Measurements from ENCODE around the gene ADAMTS9.
"Not testable (repeated sequence)": the region's sequence is repeated elsewhere in the genome, so short reads cannot be mapped to it uniquely, and the experiment has no call there.

ADAMTS9 gene

GRCh38 chr3:64552966-64553365 lies 134.8 kb downstream of the ADAMTS9 start:
- Histone ChIP-seq H3K27ac (no peak overlapping the region), H4K20me1 (no peaks in the 10 kb centered on the region), H3K9me3 (no peaks in the 10 kb centered on the region), H3K27me3 (no peaks in the 10 kb centered on the region), H3K36me3 (no peaks in the 10 kb centered on the region), H3K9ac (no peak overlapping the region), H3K4me3 (no peak overlapping the region), H3K4me1 (no peaks in the 10 kb centered on the region), H3K4me2 (no peak overlapping the region)
- no peak for TF ChIP-seq Cebpa-rat (IDR thresholded peaks at IDR 0.05)

- no peaks in the 10 kb centered on the region for H3K36me3 ChIP-seq
- H3K9ac ChIP-seq: no peak overlapping the region
- H3K27ac ChIP-seq: no peak overlapping the region
- H3K9me3 ChIP-seq: no peaks in the 10 kb centered on the region
- H3K4me3 ChIP-seq: no peak overlapping the region
- H3K4me1 ChIP-seq: no peaks in the 10 kb centered on the region
- no peak overlapping the region for H3K4me2 ChIP-seq
- no peaks in the 10 kb centered on the region for H3K27me3 ChIP-seq
- H4K20me1 ChIP-seq: no peaks in the 10 kb centered on the region
- no peak for TF ChIP-seq Cebpa-rat (IDR thresholded peaks at IDR 0.05)
These were observed 135.6 kb downstream of the ADAMTS9 start for GRCh38 chr3:64552160-64552559.

GRCh38 chr3:64551697-64552096 lies 136.1 kb downstream of the ADAMTS9 start:
- Histone ChIP-seq H4K20me1 (no peaks in the 10 kb centered on the region), H3K27ac (no peak overlapping the region), H3K27me3 (no peaks in the 10 kb centered on the region)

GRCh38 chr3:64550745-64551144 lies 137.1 kb downstream of the ADAMTS9 start:
- Histone ChIP-seq H3K4me3 (no peak overlapping the region), H3K9ac (no peak overlapping the region), H3K4me2 (no peak overlapping the region), H3K27me3 (no peaks in the 10 kb centered on the region), H3K27ac (no peak overlapping the region), H3K9me3 (no peaks in the 10 kb centered on the region), H3K4me1 (no peaks in the 10 kb centered on the region), H3K36me3 (no peaks in the 10 kb centered on the region), H4K20me1 (no peaks in the 10 kb centered on the region)
- no peak for TF ChIP-seq Cebpa-rat (IDR thresholded peaks at IDR 0.05)

More at GRCh38 chr3:64551697-64552096, 136.1 kb downstream of the ADAMTS9 start:
- no peaks in the 10 kb centered on the region for H3K4me1 ChIP-seq
- no peak for TF ChIP-seq Cebpa-rat (IDR thresholded peaks at IDR 0.05)
- no peak overlapping the region for H3K4me3 ChIP-seq
- no peak overlapping the region for H3K4me2 ChIP-seq
- H3K9me3 ChIP-seq: no peaks in the 10 kb centered on the region
- no peak overlapping the region for H3K9ac ChIP-seq
- no peaks in the 10 kb centered on the region for H3K36me3 ChIP-seq

DNA sequence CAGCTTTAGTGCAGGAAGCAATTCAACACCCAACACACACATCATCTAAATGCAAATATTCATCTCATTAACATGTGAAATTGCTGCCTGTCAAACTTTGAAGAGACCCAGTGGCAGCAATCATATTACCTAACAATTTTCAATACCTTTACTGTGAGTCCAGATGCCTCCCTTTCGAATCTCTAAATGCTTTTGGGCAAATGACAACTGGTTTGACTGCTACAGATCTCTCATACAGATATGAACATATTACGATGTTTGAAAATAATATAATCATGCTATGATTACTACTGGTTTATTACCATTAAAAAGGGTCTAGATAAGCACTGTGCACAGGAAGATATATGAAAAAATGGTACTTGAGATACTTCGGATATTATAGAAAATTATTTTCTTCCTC lies 137.9 kb downstream of the ADAMTS9 start:
- no peaks in the 10 kb centered on the region for H3K27me3 ChIP-seq
- no peak overlapping the region for H3K4me2 ChIP-seq
- H3K36me3 ChIP-seq: no peaks in the 10 kb centered on the region
- H3K4me3 ChIP-seq: no peak overlapping the region
- no peaks in the 10 kb centered on the region for H3K9me3 ChIP-seq
- H3K4me1 ChIP-seq: no peaks in the 10 kb centered on the region
- no peak overlapping the region for H3K9ac ChIP-seq
- H3K27ac ChIP-seq: no peak overlapping the region
- no peak for TF ChIP-seq Cebpa-rat (IDR thresholded peaks at IDR 0.05)
- no peaks in the 10 kb centered on the region for H4K20me1 ChIP-seq

DNA sequence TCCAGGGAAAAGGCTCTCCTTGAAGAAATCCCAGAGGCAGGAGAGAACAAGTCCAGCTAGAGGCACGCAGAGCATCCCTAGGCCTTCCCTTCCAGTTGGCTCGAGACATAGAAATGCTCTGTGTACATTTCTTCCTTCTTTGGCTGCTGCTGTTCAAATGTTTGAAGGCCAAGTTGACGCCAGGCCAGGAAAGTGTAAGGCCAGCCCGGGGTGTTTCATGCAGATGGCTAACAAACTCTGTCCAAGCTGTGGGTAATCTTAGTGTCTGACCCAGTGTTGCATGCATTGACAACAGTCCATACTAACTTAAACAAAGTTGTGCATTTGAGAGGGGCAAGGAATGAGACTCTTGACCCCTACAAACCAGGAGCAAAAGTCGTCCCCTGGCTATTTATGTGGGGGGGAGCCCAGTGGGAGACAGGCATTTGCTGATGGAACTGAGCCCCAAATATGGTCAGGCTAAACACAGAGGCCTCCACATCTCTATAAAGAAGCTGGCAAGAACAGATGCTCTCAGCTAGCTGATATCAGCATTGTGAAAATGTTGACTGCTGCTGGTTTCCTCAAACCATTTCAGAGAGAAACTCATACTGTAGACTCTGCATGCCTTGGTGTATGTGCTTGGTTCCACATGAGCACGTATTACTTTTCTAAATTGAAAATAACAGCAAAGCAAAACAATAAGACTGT lies 139.5 kb downstream of the ADAMTS9 start:
- H3K36me3 ChIP-seq: no peaks in the 10 kb centered on the region
- H3K4me1 ChIP-seq: no peaks in the 10 kb centered on the region
- no peaks in the 10 kb centered on the region for H3K27me3 ChIP-seq
- no peaks in the 10 kb centered on the region for H3K9me3 ChIP-seq
- H3K27ac ChIP-seq: no peak overlapping the region
- H3K4me3 ChIP-seq: no peak overlapping the region
- H3K9ac ChIP-seq: no peak overlapping the region
- no peaks in the 10 kb centered on the region for H4K20me1 ChIP-seq
- no peak for TF ChIP-seq Cebpa-rat (IDR thresholded peaks at IDR 0.05)
- H3K4me2 ChIP-seq: no peak overlapping the region

DNA sequence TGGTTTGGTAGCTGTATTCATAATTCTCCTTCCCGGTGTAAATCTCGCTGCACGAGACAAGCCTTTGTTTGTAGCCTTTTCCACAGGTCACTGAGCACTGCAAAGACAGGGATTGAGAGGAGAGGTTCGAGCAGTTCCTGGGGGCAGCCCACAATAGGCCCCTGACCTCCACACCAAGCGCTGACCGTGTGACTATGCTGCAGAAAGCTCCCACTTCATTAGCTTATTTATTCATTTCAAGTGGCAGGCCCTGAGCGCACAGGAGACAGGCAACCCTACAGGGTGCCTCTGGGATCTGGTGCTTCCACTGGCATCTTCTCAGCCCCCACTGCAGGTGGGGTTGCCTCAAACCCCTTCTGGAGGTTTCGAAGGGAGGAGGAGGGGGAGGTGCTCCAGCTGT lies 140.9 kb downstream of the ADAMTS9 start:
- no peak overlapping the region for H3K4me2 ChIP-seq
- H4K20me1 ChIP-seq: no peaks in the 10 kb centered on the region
- no peaks in the 10 kb centered on the region for H3K9me3 ChIP-seq
- TF ChIP-seq Cebpa-rat (IDR thresholded peaks at IDR 0.05): no peak
- H3K27me3 ChIP-seq: no peaks in the 10 kb centered on the region
- H3K27ac ChIP-seq: no peak overlapping the region
- no peak overlapping the region for H3K9ac ChIP-seq
- H3K4me1 ChIP-seq: no peaks in the 10 kb centered on the region
- no peak overlapping the region for H3K4me3 ChIP-seq
- no peaks in the 10 kb centered on the region for H3K36me3 ChIP-seq

GRCh38 chr3:64545239-64545638 lies 142.6 kb downstream of the ADAMTS9 start:
- H3K27ac ChIP-seq, H3K9ac ChIP-seq, H4K20me1 ChIP-seq: not testable (repeated sequence)

GRCh38 chr3:64541803-64542202 lies 146.0 kb downstream of the ADAMTS9 start:
- no peak overlapping the region for H3K4me3 ChIP-seq
- H3K9me3 ChIP-seq: no peaks in the 10 kb centered on the region
- no peaks in the 10 kb centered on the region for H3K36me3 ChIP-seq
- H3K27me3 ChIP-seq: no peaks in the 10 kb centered on the region
- no peaks in the 10 kb centered on the region for H3K4me1 ChIP-seq
- no peak overlapping the region for H3K9ac ChIP-seq
- H3K4me2 ChIP-seq: no peak overlapping the region
- H4K20me1 ChIP-seq: no peaks in the 10 kb centered on the region
- H3K27ac ChIP-seq: no peak overlapping the region
- TF ChIP-seq Cebpa-rat (IDR thresholded peaks at IDR 0.05): no peak

More at GRCh38 chr3:64545239-64545638, 142.6 kb downstream of the ADAMTS9 start:
- not testable (repeated sequence) for H3K4me1 ChIP-seq, H3K4me3 ChIP-seq, H3K27me3 ChIP-seq, H3K9me3 ChIP-seq, H3K36me3 ChIP-seq, H3K4me2 ChIP-seq

DNA sequence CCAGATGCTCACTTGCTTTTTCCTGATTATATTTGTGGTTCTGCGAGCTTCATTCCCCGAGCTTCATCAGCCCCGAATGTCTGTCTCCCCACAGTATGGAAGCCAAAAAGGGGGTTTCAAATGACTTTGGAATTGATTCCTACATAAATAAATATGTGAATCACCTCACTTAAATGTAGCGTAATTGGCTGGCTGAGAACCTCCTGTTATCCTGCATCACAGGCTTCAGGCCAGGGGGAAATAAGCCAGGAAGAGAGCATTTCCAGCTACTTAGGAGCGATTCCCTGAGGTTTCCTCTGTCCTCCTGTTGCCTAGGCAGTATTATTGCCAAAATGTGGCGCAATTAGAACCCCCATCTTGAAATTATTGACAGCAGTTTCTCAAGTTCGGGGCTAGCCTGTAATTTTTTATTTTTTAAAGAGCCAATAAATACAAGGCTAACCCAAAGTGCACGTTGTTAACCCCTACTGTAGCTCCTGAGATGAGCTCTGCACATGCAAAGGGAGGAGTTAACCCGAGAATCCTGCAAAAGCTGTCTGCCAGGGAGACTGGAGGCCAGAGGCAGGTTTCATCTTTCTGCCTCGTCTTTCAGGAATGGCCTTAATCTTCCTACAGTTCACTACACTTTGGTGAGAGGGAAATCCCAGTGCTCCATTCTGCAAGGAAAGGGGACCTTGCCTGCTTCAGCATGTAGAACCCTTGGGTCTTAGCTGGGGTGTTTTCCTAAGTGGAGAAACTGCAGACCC lies 148.2 kb downstream of the ADAMTS9 start:
- Histone ChIP-seq H3K9me3 (no peaks in the 10 kb centered on the region), H3K27me3 (no peaks in the 10 kb centered on the region), H3K4me2 (no peak overlapping the region), H3K36me3 (no peaks in the 10 kb centered on the region), H3K4me3 (no peak overlapping the region), H3K27ac (no peak overlapping the region), H3K4me1 (no peaks in the 10 kb centered on the region), H4K20me1 (no peaks in the 10 kb centered on the region), H3K9ac (no peak overlapping the region)
- TF ChIP-seq Cebpa-rat (IDR thresholded peaks at IDR 0.05): no peak

Measured in BLaER1 (cell line).